C4-2B (cell line): ENCODE data around the gene CCIN.

ENCODE experiments used
- ZFX ChIP-seq: fragments of 450-650 bp; IDR thresholded peaks from 2 replicates; pipeline ENCODE4 v1.6.1; 2017
- TF ChIP-seq, protein P1 (sequence below): fragments of 450-650 bp; conservative IDR thresholded peaks from 2 replicates; pipeline ENCODE4 v1.5.1; 2017; ENCODE audit warnings: mild to moderate bottlenecking

DNA sequence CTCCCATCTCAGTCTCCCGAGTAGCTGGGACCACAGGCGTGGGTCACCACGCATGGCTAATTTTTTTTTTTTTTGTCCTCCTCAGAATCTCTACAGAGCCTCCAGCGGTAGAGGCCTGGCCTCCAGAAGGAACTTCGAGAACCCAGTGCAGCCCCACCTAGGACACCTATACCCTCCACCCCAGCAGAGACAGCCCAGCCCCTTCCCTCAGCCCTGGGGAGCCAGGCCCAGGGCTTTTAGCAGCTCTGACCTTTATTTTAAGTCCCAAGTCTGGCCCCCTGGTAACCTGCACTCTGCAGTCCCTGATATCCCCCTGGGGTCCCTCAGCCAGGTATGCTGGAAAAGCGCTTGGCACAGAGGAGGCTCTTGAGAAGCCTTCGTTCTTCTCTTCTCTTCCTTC lies 27.4 kb upstream of the CCIN start:
- TF ChIP-seq, protein P1, sequence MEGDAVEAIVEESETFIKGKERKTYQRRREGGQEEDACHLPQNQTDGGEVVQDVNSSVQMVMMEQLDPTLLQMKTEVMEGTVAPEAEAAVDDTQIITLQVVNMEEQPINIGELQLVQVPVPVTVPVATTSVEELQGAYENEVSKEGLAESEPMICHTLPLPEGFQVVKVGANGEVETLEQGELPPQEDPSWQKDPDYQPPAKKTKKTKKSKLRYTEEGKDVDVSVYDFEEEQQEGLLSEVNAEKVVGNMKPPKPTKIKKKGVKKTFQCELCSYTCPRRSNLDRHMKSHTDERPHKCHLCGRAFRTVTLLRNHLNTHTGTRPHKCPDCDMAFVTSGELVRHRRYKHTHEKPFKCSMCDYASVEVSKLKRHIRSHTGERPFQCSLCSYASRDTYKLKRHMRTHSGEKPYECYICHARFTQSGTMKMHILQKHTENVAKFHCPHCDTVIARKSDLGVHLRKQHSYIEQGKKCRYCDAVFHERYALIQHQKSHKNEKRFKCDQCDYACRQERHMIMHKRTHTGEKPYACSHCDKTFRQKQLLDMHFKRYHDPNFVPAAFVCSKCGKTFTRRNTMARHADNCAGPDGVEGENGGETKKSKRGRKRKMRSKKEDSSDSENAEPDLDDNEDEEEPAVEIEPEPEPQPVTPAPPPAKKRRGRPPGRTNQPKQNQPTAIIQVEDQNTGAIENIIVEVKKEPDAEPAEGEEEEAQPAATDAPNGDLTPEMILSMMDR: no peak
- TF ChIP-seq ZFX: no peak
